DMS114 treated with DMSO at 0.1 percent for 48 hours (cell line): ENCODE data around the gene ARHGAP8.
"Not testable (repeated sequence)": the region's sequence is repeated elsewhere in the genome, so short reads cannot be mapped to it uniquely, and the experiment has no call there.

Source experiments
- DNase-seq: peaks from one replicate; lab custom pipeline; 2025; ENCODE audit not compliant: unreplicated experiment; lab: John Stamatoyannopoulos, UW

ARHGAP8 gene

DNA sequence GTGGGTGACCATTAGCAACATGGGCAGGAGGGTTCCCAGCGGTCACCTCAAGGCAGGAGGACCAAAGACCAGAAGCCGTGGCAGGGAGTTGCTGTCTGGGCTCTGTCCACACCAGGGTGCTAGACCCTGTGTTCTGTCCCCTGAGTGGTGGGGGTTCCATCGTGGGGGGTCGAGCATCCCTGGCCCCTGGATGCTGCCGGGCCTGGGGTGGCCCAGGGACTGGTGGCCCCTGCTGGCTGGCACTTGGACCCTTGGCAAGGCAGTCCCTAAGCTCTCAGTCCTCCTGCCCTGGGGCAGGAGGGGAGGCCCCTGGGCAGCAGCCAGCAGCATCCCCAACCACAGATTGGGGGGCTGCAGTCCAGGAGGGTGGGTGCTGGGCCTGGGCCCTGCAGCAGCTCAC is 13.4 kb upstream of the ARHGAP8 start:
- DNase-seq = no peak

DNA sequence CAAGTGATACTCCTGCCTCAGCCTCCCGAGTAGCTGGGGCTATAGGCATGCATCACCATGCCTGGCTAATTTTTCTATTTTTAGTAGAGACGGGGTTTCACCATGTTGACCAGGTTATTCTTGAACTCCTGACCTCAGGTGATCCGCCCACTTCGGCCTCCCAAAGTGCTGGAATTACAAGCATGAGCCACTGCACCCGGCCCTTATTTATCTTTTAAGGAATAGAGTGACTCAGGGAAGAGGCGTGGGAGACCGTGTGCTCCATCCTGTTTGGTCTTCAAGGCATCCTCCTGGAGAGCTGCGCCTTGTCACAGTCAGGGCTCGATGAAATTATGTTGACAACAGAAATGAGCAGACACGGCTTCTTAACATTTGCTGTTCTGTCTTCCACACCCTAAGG is 12.7 kb upstream of the ARHGAP8 start:
- not testable (repeated sequence) for DNase-seq

DNA sequence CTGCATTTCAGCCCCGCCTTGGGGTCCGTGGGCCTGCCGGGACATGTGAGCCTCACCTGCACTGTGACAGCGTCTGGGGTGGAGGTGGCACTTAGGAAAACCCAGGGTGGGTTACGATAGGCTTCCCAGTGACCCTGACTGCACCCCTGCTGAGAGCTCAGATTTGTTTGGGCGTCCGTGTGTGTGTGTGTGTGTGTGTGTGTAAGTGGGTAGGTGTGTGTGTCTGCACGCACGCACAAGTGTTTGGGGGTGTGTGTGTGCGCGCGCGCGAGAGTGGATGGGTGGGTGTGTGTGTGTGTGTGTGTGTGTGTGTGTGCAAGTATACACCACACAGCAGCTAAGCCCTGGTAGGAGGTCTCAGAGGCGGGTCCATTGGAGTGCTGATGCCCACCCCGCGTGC is 12.1 kb upstream of the ARHGAP8 start:
- DNase-seq = no peak

DNA sequence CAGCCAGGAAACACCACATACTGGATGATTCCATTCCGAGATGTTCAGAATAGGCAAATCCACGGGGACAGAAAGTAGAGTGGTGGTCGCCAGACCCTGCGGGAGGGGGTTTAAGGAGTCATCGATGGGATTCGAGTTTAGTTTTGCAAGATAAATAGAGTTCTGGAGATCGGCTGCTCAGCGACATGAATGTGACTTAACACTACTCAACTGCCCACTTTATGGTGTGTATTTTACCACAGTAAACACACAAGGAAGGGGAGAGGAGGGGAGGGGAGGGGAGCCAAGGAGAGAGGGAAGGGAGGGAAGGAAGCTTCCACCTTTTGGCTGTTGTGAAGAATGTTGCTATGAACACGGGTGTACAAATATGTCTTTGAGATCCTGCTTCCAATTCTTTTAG is 10.4 kb upstream of the ARHGAP8 start:
- DNase-seq = no peak

DNA sequence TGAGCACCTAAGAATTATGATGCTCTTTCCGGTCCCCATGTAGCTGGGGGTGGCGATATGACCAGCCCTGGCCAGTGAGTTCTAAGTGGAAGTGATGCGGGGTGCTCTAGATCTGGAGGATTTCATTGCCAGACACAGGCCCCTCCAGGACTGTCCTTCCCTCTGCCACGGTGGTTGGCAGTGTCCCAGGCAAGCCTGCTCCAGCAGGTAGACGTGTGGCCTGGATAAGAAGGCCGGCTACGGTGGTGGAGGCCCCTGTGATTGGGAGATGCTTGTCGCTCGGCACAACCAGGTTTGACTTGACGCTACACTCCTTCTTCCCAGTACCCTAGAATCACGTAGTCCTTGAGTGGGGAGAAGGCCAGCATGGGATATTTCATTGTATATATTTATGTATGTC is 9.1 kb upstream of the ARHGAP8 start:
- no peak for DNase-seq

DNA sequence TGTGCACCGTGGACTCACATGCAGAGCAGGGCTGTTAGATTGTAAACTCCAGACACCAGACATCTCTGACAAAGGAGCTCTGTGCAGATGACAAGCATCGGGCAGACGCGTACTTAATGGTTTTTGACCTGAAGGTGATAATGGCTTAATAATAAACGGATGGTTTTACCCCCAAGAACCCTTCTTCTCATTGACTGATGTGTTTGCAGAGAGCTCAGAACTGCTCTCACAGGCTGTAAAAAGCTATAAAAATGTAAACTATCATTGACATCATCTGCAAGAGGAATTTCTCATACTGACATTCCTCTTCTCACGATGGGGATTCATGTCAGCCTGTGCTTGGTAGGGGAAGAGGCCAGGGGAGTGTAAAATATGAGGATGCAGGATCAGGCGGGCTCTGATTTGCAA is 8.6 kb upstream of the ARHGAP8 start:
- no peak for DNase-seq

DNA sequence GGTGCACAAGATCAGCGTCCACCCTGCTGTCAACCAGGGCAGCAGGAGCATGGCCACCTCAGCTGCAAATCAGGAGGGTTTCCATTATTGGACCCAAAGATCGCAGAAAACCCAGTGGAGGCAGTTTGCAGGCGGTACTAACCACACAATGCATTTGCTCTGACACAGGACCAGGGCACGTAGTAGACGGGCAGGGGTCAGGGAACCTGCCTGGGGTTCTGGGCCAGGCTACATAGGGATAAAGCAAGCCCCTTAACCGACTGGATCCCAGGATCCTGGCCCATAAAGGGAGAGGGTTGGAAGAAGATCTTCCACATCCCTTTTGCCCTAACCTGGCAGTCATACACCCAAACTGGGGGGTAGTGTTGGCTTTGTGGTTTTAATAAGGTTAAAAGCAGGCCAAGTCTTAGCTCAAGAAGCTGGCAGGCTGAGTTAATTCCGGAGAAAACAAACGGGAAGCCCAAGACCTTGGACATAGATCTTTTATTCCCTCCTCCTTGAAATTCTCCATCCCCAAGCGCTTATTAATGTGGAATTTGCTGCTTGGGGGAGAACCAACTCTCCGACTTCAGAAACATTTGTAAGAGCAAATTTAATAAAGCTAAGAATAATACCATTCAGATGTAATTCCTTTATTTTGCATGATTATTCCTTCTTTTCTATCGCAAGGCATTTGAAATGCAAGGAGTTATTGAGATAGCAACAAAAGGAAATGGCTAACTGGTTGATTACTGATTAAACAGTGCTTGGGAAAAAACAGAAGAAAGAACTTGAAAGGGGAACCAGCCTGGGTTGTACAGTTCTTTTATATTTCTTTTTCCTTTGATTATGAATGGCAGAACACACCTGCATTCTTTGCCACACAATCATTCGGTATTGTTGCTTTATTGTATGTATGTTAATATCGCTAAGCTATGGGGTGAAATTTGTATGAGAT is 6.3 kb upstream of the ARHGAP8 start:
- DNase-seq = no peak

DNA sequence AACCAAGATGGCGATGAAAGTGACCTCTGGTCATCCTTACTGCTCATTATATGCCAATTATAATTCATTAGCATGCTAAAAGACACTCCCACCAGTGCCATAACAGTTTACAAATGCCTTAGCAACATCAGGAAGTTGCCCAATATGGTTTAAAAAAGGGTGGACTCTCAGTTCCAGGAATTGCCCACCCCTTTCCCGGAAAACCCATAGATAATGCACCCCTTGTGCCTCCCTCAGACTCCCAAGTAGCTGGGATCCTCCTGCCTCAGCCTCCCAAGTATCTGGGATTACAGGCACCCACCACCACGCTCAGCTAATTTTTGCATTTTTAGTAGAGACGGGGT is 4.6 kb upstream of the ARHGAP8 start:
- not testable (repeated sequence) for DNase-seq

DNA sequence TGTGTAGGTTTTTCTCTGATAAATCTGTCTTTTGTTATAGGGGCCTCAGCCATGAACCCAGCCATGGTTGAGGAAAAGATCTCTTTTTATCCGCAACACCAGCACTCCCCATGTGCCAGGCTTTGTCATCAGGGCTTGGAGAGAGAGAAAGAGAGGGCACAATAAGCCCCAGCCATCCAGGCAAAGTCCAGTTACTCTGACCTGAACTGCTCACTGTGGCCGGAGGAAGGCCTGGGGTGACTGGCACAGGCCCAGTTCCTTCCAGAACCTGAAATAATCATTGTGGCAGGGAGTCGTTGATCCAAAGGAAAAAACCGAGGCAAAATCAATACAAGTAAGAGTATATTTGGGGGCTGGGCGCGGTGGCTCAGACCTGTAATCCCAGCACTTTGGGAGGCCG is 3.9 kb upstream of the ARHGAP8 start:
- DNase-seq = no peak

DNA sequence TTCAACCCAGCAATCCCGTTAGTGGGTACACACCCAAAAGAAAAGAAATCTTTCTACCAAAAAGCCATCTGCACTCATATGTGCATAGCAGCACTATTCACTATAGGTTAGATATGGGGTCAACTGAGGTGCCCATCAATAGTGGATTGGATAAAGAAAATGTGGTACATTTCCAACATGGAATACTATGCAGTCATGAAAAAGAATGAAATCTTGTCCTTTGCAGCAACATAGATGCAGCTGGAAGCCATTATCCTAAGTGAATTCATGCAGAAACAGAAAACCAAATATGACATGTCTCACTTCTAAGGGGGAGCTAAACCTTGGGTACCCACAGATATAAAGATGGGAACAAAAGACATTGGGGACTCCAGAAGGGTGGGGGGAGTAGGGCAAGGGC is 1.9 kb upstream of the ARHGAP8 start:
- no peak for DNase-seq

DNA sequence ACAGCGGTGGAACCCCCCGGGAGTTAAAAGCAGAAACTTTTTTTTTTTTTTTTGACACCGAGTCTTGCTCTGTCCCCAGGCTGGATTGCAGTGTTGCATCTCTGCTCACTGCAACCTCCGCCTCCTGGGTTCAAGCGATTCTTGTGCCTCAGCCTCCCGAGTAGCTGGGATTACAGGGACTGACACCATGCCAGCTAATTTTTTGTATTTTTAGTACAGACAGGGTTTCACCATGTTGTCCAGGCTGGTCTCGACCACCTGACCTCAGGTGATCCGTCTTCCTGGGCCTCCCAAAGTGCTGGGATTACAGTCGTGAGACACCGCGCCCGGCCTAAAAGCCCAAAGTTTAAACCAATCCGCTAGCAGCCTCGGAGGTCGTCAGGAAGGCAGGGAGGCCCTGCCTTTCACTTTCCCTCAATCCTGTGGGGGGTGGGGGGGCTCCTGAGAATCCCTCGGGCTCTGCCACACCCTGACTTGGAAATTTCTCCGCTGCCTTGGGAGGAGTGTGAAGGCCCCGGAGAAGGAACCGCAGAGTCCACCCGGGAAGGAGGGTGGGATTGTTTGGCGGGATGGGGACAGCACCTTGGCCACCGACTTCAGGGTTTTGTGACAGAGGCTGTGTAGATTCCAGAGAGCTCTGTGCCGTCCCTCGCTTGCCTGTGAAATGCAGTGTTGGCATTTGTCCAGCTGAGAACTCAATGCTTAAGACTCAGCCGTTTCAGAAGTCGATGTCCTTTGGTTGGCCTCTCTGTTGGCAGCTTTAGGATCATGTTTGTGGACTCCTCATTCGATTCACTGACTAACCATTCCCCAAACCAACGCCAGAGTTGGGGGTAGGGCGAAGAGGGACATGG is 1.0 kb downstream of the ARHGAP8 start:
- no peak for DNase-seq

DNA sequence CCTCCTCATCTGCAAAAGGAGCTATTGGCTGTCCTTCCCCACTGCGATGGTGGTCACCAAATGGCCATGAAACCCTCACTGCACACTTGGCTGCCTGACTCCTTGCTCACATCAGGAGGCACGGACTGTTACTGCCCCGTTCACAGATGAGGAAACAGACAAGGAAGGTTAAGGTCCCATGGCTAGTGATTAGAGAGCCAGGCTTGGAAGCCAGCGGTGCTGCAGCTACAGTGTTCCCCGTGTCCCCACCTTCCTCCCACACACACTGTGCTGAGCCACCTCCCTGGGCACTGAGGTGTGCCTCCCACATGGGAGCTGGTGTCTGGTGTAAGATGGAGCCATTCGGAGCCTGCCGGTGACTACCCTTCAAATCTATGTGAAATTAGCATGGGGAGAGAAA is 2.6 kb downstream of the ARHGAP8 start:
- no peak for DNase-seq

DNA sequence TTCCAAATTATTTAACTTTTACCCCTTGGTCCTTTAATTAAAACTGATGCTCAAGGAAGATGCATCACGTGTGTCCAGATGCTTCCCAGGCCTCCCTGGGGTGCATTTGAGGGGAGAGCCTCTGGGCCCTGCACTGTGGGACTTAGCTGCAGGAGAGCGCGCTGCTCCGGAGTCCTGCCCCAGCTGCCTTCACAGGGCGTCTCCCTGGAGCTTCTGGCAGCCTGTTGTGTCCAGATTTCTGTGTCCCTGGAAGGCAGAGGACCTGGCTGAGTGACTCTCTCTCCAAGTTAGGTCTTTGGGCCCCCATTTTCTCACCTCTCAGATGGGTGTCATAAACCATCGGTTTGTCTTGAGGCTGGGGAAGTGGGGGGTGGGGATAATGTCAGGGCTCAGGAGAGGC is 3.0 kb downstream of the ARHGAP8 start:
- no peak for DNase-seq

DNA sequence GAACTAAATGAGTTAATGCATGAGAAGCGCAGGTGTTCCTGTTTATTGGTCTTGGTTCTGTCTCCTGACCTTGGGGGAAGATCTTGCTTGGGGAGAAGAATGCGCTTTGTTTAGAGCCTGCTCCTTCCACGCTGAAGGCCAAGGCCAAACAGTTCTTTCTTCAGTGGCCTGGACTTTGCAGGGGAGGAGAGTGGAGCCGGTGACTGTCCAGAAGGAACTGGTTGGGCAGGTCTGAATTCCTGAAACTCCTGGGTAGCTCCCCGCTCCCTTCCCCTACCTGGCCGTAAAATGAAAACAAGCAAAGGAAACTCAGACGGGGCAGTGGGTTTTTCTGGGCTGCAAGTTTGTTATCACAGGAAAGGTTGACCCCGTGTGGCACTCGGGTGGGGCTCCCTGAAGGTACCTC is 3.6 kb downstream of the ARHGAP8 start:
- no peak for DNase-seq

DNA sequence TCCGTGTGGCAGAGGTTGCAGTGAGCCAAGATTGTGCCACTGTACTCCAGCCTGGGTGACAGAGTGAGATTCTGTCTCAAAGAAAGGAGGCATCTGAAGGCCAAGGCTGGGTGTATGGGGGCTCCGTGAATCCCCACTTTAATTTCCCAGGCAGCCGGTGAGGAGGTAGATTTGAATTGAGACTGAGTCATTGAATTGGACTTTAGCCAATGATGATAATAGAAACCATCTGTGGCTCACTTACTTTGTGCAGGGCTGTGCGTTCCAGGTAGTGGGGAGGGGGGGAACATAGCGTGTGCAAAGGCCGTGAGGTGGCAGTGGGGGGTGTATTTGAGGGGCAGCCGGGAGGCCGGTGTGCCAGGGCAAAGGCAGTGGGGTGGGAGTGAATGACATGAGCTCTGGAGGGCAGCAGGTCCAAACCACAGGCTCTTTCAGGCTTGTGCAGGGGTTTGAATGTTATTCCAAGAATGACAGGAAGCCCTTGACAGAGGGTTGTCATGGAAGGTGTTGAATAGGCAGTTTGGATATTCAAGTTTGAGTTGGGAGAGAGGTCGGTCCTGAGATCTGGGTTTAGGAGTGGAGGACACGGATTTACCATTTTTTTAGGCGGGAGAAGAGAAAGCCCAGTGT is 6.1 kb downstream of the ARHGAP8 start:
- no peak for DNase-seq

DNA sequence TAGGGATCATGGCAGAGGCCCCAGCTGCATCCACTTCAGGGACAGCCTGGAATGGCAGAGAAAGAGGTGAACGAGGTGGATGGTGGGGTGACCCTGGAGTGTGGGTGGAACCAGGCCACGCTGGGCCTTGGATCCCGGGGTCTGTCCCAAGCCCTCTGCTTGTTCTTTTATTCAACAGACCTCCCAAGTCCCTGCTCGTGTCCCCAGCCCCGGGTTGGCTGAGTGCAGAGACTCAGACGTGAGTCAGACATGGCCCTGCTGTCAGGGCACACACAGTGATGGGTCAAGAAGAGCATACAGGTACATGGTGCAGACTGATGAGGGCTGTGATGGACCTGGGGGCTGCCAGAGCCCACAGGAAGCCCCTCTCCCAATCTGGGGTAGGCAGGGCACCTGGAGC is 6.6 kb downstream of the ARHGAP8 start:
- no peak for DNase-seq

DNA sequence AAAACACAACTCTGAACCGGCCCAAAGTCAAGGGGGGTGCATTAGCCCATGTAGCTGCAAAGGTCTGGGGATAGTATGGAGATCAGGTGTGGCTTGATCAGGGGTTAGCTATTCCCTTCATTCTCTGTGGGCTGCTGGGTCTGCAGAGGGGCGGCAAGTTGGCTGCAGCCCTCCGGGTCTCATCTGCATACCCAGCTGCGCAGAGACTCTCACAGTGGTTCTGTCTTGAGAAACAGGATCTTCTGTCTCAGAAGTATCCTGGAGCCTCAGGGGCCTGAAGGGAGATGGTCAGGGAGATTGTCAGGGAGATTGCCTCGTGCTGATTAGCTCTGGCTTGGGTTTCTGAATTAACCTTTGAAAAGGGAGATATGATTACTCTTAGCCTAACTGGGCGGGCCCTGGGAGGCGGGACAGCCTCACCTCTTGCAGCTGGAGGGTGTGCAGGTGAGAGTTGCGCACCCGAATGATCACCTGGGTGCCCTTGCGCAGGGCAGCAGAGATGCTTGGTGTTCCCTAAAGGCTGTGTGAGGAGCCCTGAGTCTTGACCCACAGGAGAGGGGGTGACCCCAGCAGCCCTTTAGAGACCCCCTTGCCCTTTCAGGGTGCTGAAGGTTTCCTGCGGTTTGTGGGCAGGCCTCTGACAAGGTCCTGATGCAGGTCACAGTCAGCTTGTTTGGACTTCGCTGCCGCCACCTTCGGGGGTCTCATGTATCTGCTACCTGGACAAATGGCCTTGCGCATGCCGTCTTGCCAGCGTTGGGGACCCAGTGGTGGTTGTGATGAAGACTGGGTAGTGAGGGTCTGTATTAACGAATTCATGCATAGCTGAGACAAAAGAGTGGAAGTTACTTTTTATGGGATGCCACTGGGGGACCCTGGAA is 7.3 kb downstream of the ARHGAP8 start:
- DNase-seq = no peak

DNA sequence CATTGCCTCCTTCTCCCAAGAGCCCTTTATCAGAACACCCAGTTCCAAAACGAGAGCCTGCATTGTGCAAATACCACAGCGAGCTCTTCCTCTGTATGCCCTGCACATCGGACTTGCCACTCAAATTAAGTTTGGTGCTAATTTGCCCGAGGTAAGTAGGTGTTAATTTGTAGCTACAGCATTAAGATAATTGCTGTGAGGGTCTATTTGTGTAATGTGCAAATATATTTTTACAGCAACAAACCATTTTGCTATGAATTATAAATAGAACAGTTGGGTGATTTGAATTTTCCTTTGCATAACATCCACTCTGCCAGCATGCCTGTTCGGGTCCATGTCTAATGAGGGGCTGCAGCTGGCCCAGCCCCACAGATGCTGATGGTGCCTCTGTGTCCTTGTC is 8.1 kb downstream of the ARHGAP8 start:
- DNase-seq = no peak

DNA sequence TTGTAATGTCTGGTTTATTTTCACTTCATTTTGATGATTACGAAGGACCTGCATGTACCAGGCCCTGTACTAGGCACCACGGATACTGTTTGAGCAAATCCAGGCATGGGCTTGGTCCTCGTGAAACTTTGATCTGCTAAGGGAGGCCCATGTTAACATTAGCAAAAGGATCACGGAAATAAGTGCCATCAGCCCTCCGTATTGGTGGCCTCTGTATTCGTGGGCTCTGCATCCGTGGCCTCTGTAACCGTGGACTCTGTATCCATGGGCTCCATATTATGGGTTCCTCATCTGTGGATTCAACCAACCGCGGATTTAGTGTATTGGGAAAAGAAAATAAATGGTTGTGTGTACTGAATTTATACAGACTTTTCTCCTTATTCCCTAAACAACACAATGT is 8.7 kb downstream of the ARHGAP8 start:
- no peak for DNase-seq

DNA sequence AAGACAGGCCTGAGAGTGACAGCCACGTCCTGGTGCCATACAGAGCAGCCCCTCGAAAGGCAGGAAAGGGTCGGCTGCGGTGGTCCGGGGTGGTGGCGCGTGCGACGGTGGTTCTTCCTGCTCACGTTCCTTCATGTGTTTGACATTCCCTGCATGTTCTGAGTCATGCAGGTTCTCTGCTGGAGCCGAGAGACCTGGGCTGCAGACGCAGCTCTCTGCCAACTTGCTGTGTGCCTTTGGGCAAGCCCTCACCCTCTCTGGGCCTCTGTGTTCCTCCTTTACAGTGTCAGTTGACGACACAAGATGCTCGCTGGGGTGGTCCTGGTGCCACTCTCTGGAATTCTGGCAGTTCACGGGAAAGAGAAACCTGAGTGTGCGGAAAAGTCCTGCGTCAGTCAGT is 12.0 kb downstream of the ARHGAP8 start:
- DNase-seq = no peak

DNA sequence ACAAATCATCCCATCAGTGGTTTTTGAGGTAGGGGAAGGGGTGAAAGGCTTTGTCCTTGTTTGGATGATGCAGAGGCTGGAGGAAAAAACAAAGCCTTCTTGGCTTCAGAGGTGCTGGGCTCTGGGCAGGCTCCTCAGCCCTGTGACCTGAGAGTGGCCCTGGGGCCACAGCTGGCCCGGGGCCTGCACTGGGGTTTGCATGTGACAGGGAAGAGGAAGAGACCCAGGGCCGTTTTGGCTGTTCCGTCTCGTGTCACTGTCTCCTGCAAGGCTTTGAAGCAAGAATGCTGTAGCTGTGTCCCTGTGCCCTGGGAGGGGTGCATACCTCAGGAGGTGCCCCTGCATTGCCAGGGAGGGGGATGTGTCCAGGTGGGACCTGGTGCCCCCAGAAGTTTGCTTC is 12.6 kb downstream of the ARHGAP8 start:
- no peak for DNase-seq
